ENCODE measurements around the gene TIAM1. TPM values are rescaled to one million over a fixed set of nuclear protein-coding genes. Genes with fewer than 3 reads are reported as not detected.

TIAM1 gene
- total RNA-seq, 1 donor from 2014 or later = 35.4 TPM

GRCh38 chr21:31310750-31311149 is 33.3 kb downstream of the TIAM1 start:
- Mint-ChIP-seq H3K4me3 (ENCODE audit: low read depth) (no peak overlapping the region), H3K27ac (no peak overlapping the region), H3K4me1 (ENCODE audit: low read depth) (peaks cover 27% of the 10 kb centered on the region), H3K27me3 (peaks cover 4% of the 10 kb centered on the region), H3K36me3 (ENCODE audit: insufficient read depth) (peaks cover 1% of the 10 kb centered on the region), H3K9me3 (ENCODE audit: low read depth) (no peaks in the 10 kb centered on the region)
- no peak for DNase-seq (ENCODE audit: low spot score, unreplicated experiment)
- no peak for TF ChIP-seq CTCF (IDR thresholded peaks at IDR 0.05; ENCODE audit: unreplicated experiment)

- Mint-ChIP-seq H3K4me1 (ENCODE audit: low read depth) (peaks cover 29% of the 10 kb centered on the region), H3K4me3 (ENCODE audit: low read depth) (no peak overlapping the region), H3K36me3 (ENCODE audit: insufficient read depth) (peaks cover 1% of the 10 kb centered on the region), H3K27me3 (peaks cover 4% of the 10 kb centered on the region), H3K9me3 (ENCODE audit: low read depth) (no peaks in the 10 kb centered on the region), H3K27ac (peak overlapping the region; percentile 69)
- no peak for DNase-seq (ENCODE audit: low spot score, unreplicated experiment)
- TF ChIP-seq CTCF (IDR thresholded peaks at IDR 0.05; ENCODE audit: unreplicated experiment) = no peak
These were observed 35.5 kb downstream of the TIAM1 start for GRCh38 chr21:31308584-31308983.

- no peak for TF ChIP-seq CTCF (IDR thresholded peaks at IDR 0.05; ENCODE audit: unreplicated experiment)
- H3K36me3 Mint-ChIP-seq (ENCODE audit: insufficient read depth) = peaks cover 1% of the 10 kb centered on the region
- H3K27ac Mint-ChIP-seq = no peak overlapping the region
- no peaks in the 10 kb centered on the region for H3K9me3 Mint-ChIP-seq (ENCODE audit: low read depth)
- peaks cover 30% of the 10 kb centered on the region for H3K4me1 Mint-ChIP-seq (ENCODE audit: low read depth)
- no peak for DNase-seq (ENCODE audit: low spot score, unreplicated experiment)
- H3K4me3 Mint-ChIP-seq (ENCODE audit: low read depth) = no peak overlapping the region
- H3K27me3 Mint-ChIP-seq = peaks cover 4% of the 10 kb centered on the region
These were observed 38.2 kb downstream of the TIAM1 start for GRCh38 chr21:31305888-31306287.

- H3K27me3 Mint-ChIP-seq = no peaks in the 10 kb centered on the region
- H3K4me1 Mint-ChIP-seq (ENCODE audit: low read depth) = peaks cover 29% of the 10 kb centered on the region
- H3K4me3 Mint-ChIP-seq (ENCODE audit: low read depth) = no peak overlapping the region
- no peak for TF ChIP-seq CTCF (IDR thresholded peaks at IDR 0.05; ENCODE audit: unreplicated experiment)
- no peaks in the 10 kb centered on the region for H3K36me3 Mint-ChIP-seq (ENCODE audit: insufficient read depth)
- DNase-seq (ENCODE audit: low spot score, unreplicated experiment) = no peak
- H3K27ac Mint-ChIP-seq = peak overlapping the region; percentile 94
- H3K9me3 Mint-ChIP-seq (ENCODE audit: low read depth) = no peaks in the 10 kb centered on the region
These were observed 44.5 kb downstream of the TIAM1 start for GRCh38 chr21:31299291-31300147.

GRCh38 chr21:31298618-31299269 is 45.3 kb downstream of the TIAM1 start:
- no peaks in the 10 kb centered on the region for H3K27me3 Mint-ChIP-seq
- no peaks in the 10 kb centered on the region for H3K36me3 Mint-ChIP-seq (ENCODE audit: insufficient read depth)
- TF ChIP-seq CTCF (IDR thresholded peaks at IDR 0.05; ENCODE audit: unreplicated experiment) = no peak
- peaks cover 28% of the 10 kb centered on the region for H3K4me1 Mint-ChIP-seq (ENCODE audit: low read depth)
- H3K9me3 Mint-ChIP-seq (ENCODE audit: low read depth) = no peaks in the 10 kb centered on the region
- H3K27ac Mint-ChIP-seq = peak overlapping the region; percentile 94
- H3K4me3 Mint-ChIP-seq (ENCODE audit: low read depth) = no peak overlapping the region
- DNase-seq (ENCODE audit: low spot score, unreplicated experiment) = no peak

Measured in progenitor cell of endocrine pancreas (in vitro differentiated cells).